Panc1 (cell line): ENCODE data around the gene NHS. TPM values are rescaled to one million over a fixed set of nuclear protein-coding genes. Genes with fewer than 3 reads are reported as not detected.
A peak's percentile ranks its signal among the peaks of the same experiment; 100 is the strongest.

Source experiments
- ATAC-seq: fragments of 200-7000 bp; cut with Tn5 transposase; 2 replicates; pipeline ENCODE4 v1.9.1; 2020; ENCODE audit warnings: mild to moderate bottlenecking, moderate library complexity
- BruUV-seq: library from RNA; stranded (reverse); fragments of 400-500 nt; replicated peaks from 2 replicates; lab custom pipeline; 2021; lab: Mats Ljungman, UMichigan
- CTCF ChIA-PET: fragments of 300-600 bp; sonication (Branson Sonifier 250); formaldehyde crosslinking; loops from one replicate; lab custom pipeline; 2022; ENCODE audit warnings: antibody characterized with exemption; lab: Charles Lee
- POLR2A ChIA-PET: fragments of 300-600 bp; sonication (Branson Sonifier 250); formaldehyde crosslinking; loops from one replicate; lab custom pipeline; 2022; ENCODE audit warnings: antibody characterized with exemption; lab: Charles Lee
- DNase-seq: peaks from one replicate; pipeline ENCODE4 v3.0.0-alpha.2; 2010; ENCODE audit warnings: low read depth, low spot score
- H3K27ac ChIP-seq: 2 replicates; pipeline ENCODE4 v1.5.1; 2011; ENCODE audit warnings: mild to moderate bottlenecking, low read length, inconsistent platforms
- H3K27me3 ChIP-seq: fragments of 200-500 bp; sonication (Bioruptor generic); 2 replicates; pipeline ENCODE4 v1.6.0; 2014; ENCODE audit warnings: low read length, inconsistent platforms; ENCODE audit not compliant: control insufficient read depth, insufficient read depth
- H3K36me3 ChIP-seq: fragments of 200-500 bp; sonication (Bioruptor generic); 2 replicates; pipeline ENCODE4 v1.5.1; 2014; ENCODE audit warnings: inconsistent platforms, mild to moderate bottlenecking, low read length, moderate library complexity; ENCODE audit not compliant: control insufficient read depth, insufficient read depth
- H3K4me1 ChIP-seq: 2 replicates; pipeline ENCODE4 v1.5.1; 2011; ENCODE audit warnings: inconsistent platforms, mild to moderate bottlenecking, low read length, moderate library complexity; ENCODE audit not compliant: control insufficient read depth, insufficient read depth
- H3K4me3 ChIP-seq, 2 experiments: 2 replicates each; pipeline ENCODE4 v1.5.1; 2011 to 2012; ENCODE audit warnings: low read depth in 2 of 2, low read length in 2 of 2, mild to moderate bottlenecking in 2 of 2, inconsistent platforms in 1 of 2, moderate library complexity in 1 of 2
- H3K9me3 ChIP-seq: fragments of 200-500 bp; sonication (Bioruptor generic); 2 replicates; pipeline ENCODE4 v1.5.1; 2014; ENCODE audit warnings: low read depth, mild to moderate bottlenecking, inconsistent platforms, low read length, moderate library complexity; ENCODE audit not compliant: control insufficient read depth, insufficient read depth
- CTCF ChIP-seq: fragments of 450-650 bp; IDR thresholded peaks from 2 replicates; pipeline ENCODE4 v1.5.1; 2017; ENCODE audit warnings: mild to moderate bottlenecking
- POLR2AphosphoS5 ChIP-seq: IDR thresholded peaks from 2 replicates; pipeline ENCODE4 v1.6.1; 2012; ENCODE audit warnings: mild to moderate bottlenecking, low read depth, low read length, moderate library complexity
- REST ChIP-seq, 2 experiments: IDR thresholded peaks; 2 replicates each; pipeline ENCODE4 v1.6.1; 2011 to 2012; ENCODE audit warnings: low read depth in 2 of 2, control low read depth in 1 of 2, low read length in 1 of 2, mild to moderate bottlenecking in 1 of 2, moderate library complexity in 1 of 2; ENCODE audit not compliant: insufficient read depth in 1 of 2
- SIN3A ChIP-seq: IDR thresholded peaks from 2 replicates; pipeline ENCODE4 v1.6.1; 2012; ENCODE audit warnings: low read depth, mild to moderate bottlenecking, low read length, moderate library complexity, borderline replicate concordance; ENCODE audit not compliant: insufficient read depth
- TCF7L2 ChIP-seq: IDR thresholded peaks from 2 replicates; pipeline ENCODE4 v1.6.1; 2011; ENCODE audit warnings: mild to moderate bottlenecking, low read depth, low read length, inconsistent platforms
- in situ Hi-C: cut with HindIII; loops from 2 replicates; pipeline ENCODE4 v1.10.0; 2016; ENCODE audit warnings: low sequenced_read_pairs, low pct_unique_long_range_greater_than_20kb
- intact Hi-C: fragments of 100-400 bp; cut with micrococcal nuclease; formaldehyde crosslinking; loops from one replicate; pipeline ENCODE4 v1.10.0; 2022; ENCODE audit not compliant: unreplicated experiment
- total RNA-seq: library from RNA; stranded (reverse); gene quantifications from one replicate; pipeline ENCODE4 v1.2.1, GENCODE V29; 2021; ENCODE audit not compliant: unreplicated experiment

The NHS gene
- total RNA-seq, 1 experiment from 2014 or later, result 0.80 TPM

GRCh38 chrX:17377091-17377717 lies 2.2 kb downstream of the NHS start:
- intact Hi-C loops, result loop anchor here (10.0 kb wide), 1 partner anchor 132 kb away; no protein-coding TSS in a partner anchor
- peak; percentile 72 for ATAC-seq
- in situ Hi-C loops, result no loop called here
- POLR2A ChIA-PET, result no interaction called here
- no peaks in the 10 kb centered on the region for H3K36me3 ChIP-seq
- TF ChIP-seq REST (IDR thresholded peaks at IDR 0.05; ENCODE audit: insufficient read depth in 1 of 2, low read depth in 2 of 2, low read length in 1 of 2), result no peak
- no peak for TF ChIP-seq CTCF
- no peak for TF ChIP-seq TCF7L2
- no peak for TF ChIP-seq SIN3A
- no peak for TF ChIP-seq POLR2AphosphoS5
- BruUV-seq, result no TSS peak
- CTCF ChIA-PET, result no interaction called here
- no peaks in the 10 kb centered on the region for H3K9me3 ChIP-seq
- H3K4me3 ChIP-seq, result peak overlapping the region; percentile 34 to 52
- DNase-seq, result no peak
- no peaks in the 10 kb centered on the region for H3K27me3 ChIP-seq
- H3K27ac ChIP-seq, result no peak overlapping the region
- H3K4me1 ChIP-seq, result no peaks in the 10 kb centered on the region

- POLR2A ChIA-PET, result no interaction called here
- peak overlapping the region in 1 of 2 experiments; percentile 52; a peak in 3 of 4 replicates for H3K4me3 ChIP-seq
These were observed 2.8 kb downstream of the NHS start for GRCh38 chrX:17377795-17378194.

More at GRCh38 chrX:17377795-17378194, 2.8 kb downstream of the NHS start:
- Histone ChIP-seq H3K27ac (no peak overlapping the region), H3K4me1 (no peaks in the 10 kb centered on the region), H3K27me3 (no peaks in the 10 kb centered on the region), H3K9me3 (no peaks in the 10 kb centered on the region), H3K36me3 (no peaks in the 10 kb centered on the region)
- DNase-seq, result no peak
- in situ Hi-C loops (no loop called here), intact Hi-C loops (loop anchor here (10.0 kb wide), 1 partner anchor 133 kb away; no protein-coding TSS in a partner anchor)
- no peak for ATAC-seq
- no TSS peak for BruUV-seq
- TF ChIP-seq CTCF, result no peak
- TF ChIP-seq POLR2AphosphoS5, result no peak
- no peak for TF ChIP-seq TCF7L2
- TF ChIP-seq REST (IDR thresholded peaks at IDR 0.05; ENCODE audit: insufficient read depth in 1 of 2, low read depth in 2 of 2, low read length in 1 of 2), result no peak
- TF ChIP-seq SIN3A, result no peak
- CTCF ChIA-PET, result no interaction called here
